Fibroblast of villous mesenchyme (primary cell): Measurements from ENCODE around the gene ERGIC1. TPM values are rescaled to one million over a fixed set of nuclear protein-coding genes. Genes with fewer than 3 reads are reported as not detected.

ENCODE experiments used
- DNase-seq: peaks from one replicate; pipeline ENCODE4 v3.0.0-alpha.2; 2010; ENCODE audit warnings: low read depth
- H3K4me3 ChIP-seq: 2 replicates; pipeline ENCODE4 v1.5.1; 2011; ENCODE audit warnings: low read depth, mild to moderate bottlenecking, low read length
- total RNA-seq: library from RNA; depleted of rRNA; stranded (reverse); fragments of >200 nt; gene quantifications from 2 replicates; pipeline ENCODE4 v1.2.3, GENCODE V29; 2012
- TF ChIP-seq, protein P1 (sequence below): IDR thresholded peaks from 2 replicates; pipeline ENCODE4 v1.5.1; 2012; ENCODE audit warnings: low read depth, mild to moderate bottlenecking, low read length; ENCODE audit not compliant: insufficient read depth

Gene ERGIC1
- total RNA-seq, 1 donor: 139 TPM

DNA sequence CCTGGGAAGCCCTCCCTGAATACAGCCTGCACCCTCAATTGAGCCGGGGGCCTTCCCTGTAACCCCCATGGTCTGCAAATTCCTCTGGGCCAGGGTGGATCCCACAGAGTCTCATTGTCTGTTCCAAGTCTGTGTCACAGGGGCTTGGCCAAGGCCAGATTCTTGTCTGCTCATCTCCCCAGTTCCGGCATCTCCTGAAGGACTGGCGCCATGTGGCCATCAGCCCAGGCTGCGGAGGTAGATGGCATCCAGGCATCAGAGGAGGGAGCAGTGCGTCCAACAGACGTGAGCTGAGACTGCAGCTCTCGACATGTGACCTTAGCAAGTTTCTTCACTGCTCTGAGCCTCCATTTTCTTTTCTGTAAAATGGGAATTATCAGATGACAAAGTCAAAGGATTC lies 87.9 kb downstream of the ERGIC1 start:
- TF ChIP-seq, protein P1, sequence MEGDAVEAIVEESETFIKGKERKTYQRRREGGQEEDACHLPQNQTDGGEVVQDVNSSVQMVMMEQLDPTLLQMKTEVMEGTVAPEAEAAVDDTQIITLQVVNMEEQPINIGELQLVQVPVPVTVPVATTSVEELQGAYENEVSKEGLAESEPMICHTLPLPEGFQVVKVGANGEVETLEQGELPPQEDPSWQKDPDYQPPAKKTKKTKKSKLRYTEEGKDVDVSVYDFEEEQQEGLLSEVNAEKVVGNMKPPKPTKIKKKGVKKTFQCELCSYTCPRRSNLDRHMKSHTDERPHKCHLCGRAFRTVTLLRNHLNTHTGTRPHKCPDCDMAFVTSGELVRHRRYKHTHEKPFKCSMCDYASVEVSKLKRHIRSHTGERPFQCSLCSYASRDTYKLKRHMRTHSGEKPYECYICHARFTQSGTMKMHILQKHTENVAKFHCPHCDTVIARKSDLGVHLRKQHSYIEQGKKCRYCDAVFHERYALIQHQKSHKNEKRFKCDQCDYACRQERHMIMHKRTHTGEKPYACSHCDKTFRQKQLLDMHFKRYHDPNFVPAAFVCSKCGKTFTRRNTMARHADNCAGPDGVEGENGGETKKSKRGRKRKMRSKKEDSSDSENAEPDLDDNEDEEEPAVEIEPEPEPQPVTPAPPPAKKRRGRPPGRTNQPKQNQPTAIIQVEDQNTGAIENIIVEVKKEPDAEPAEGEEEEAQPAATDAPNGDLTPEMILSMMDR: no peak
- no peak overlapping the region for H3K4me3 ChIP-seq
- no peak for DNase-seq

GRCh38 chr5:172923539-172923938 lies 89.5 kb downstream of the ERGIC1 start:
- H3K4me3 ChIP-seq: no peak overlapping the region
- TF ChIP-seq, protein P1: no peak
- no peak for DNase-seq

DNA sequence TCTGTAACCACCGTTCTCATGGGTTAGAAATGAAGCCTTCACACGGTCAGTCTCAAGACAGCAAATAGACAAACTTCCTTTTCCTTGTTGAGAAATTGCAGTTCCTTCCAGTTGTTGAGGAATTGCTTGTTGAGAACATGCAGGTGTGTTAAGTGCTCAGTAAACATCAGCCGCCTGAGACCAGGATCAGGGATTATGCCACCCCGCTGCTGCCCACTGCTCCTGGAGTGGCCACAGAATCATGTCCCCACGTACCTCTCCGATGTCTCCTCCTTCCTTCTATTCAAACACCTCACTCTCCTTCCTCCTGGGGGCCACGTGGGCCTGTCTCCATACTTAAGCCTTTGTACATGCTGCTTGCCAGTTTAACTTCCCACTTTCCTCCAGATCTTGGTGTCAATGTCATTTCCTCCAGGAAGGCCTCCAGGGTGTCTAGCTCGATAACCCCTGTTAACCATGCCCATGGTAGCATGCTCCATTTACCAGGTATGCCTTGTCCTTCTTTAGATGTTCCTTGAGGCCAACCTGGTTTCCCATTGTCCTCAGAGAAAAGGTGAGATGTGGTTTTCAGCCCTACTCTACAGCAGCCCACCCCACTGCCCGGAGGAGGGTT lies 91.4 kb downstream of the ERGIC1 start:
- TF ChIP-seq, protein P1: no peak
- no peak for DNase-seq
- H3K4me3 ChIP-seq: no peak overlapping the region

GRCh38 chr5:172926008-172926523 lies 92.0 kb downstream of the ERGIC1 start:
- TF ChIP-seq, protein P1: no peak
- DNase-seq: no peak

DNA sequence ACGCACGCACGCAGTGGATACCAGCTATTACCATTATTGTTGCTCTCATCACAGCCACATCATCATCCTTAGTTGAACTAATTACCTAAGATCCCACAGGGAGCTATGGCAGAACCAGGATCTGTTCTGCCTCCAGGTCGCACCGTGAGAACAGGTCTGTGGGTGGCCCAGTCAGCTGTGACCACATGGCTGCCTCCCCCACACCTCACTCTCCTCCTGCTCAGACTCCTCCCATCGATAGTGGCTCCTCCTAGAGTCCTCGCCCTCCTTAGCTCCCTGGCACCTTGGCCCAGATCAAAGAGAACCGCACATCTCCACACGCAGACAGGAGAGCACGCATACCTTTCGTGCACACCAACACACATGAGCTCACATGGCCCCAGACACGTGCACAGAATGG lies 92.7 kb downstream of the ERGIC1 start:
- no peak for DNase-seq
- TF ChIP-seq, protein P1: no peak
- H3K4me3 ChIP-seq: no peak overlapping the region

More at GRCh38 chr5:172926008-172926523, 92.0 kb downstream of the ERGIC1 start:
- no peak overlapping the region for H3K4me3 ChIP-seq

GRCh38 chr5:172929371-172929838 lies 95.4 kb downstream of the ERGIC1 start:
- TF ChIP-seq, protein P1: no peak
- no peak overlapping the region for H3K4me3 ChIP-seq
- DNase-seq: peak; percentile 65
